CD4-positive, alpha-beta T cell treated with Interferon alpha-2 for 1 hour (primary cell): ENCODE results near the gene TSPAN2.
"Not testable (repeated sequence)": the region's sequence is repeated elsewhere in the genome, so short reads cannot be mapped to it uniquely, and the experiment has no call there.

ENCODE experiments used
- DNase-seq, 2 donors: peaks; one replicate each; pipeline ENCODE4 v3.0.0-alpha.2; 2020 to 2022

TSPAN2 gene

DNA sequence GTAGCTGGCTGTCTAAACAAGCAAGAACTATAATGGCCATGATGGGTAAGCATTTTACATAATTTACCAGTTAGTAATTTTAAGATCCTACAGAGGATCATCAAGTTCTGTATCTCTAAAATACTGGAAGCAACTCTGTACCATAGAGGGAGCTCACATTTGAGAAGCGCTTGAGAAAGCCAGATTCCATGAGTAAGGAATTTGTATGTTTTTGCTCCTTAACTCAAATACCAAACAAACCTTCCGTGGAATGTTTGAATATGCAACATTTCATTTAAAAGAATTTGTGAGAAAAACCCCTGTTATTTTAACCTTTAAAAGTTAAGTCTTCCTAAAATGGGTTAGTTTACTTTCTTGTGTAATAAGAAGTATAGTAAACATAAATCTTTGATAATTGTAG lies 57.7 kb downstream of the TSPAN2 start:
- no peak for DNase-seq

GRCh38 chr1:115029526-115029925 lies 59.8 kb downstream of the TSPAN2 start, which contains the start of gene TSHB:
Gene TSHB, plus strand, starts transcription at chr1:115029826. Its CDS starts 3,537 bp downstream, at chr1:115033363.
- DNase-seq: no peak

GRCh38 chr1:115023593-115023992 lies 65.7 kb downstream of the TSPAN2 start:
- DNase-seq: no peak

GRCh38 chr1:115021145-115021544 lies 68.2 kb downstream of the TSPAN2 start:
- DNase-seq: no peak

GRCh38 chr1:115019549-115019948 lies 69.8 kb downstream of the TSPAN2 start:
- not testable (repeated sequence) for DNase-seq

GRCh38 chr1:115013792-115014191 lies 75.5 kb downstream of the TSPAN2 start:
- no peak for DNase-seq

DNA sequence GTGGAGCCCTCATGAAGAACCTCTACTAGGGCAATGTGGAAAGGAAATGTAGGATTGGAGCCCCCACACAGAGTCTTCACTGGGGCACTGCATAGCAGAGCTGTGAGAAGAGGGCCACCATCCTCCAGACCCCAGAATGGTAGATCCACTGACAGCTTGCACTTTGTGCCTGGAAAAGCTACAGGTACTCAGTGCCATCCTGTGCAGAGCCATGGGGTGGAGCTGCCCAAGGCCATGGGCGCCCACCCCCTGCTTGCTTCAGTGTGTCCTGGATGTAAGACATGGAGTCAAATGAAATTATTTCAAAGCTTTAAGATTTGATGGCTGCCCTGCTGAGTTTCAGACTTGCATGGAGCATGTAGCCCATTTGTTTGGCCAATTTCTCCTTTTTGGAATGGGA lies 76.9 kb downstream of the TSPAN2 start:
- no peak for DNase-seq

DNA sequence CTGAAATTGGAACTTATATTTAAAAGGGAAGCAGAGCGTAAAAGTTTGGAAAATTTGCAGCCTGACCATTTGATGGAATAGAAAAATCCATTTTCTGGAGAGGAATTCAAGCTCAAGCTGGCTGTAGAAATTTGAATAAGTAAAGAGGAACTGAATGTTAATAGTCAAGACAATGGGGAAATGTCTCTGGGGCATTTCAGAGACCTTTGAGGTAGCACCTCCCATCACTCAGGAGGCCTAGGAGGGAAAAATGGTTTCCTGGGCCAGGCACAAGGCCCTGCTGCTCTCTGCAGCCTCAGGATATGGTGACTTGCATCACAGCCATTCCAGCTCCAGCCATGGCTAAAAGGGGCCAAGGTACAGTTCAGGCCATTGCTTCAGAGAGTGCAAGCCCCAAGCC lies 77.3 kb downstream of the TSPAN2 start:
- DNase-seq: no peak

DNA sequence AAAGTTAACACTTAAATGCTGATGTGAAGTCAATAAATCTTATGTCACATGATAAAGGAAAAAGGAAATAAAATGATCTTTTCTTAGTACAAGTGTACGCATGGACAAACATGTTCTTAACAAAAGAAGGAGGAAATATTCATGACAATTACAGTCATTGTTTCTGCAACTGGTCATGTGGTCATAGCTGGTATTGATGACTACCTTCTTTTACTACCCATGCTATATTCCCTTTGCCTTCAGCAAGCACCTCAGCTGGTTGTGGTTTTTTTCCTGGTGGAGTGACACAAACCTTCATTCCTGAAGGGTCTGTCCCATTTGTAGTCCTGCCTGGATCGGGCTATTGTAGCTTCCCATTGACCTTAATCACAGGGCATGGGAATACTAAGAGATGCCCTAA lies 83.1 kb downstream of the TSPAN2 start:
- DNase-seq: no peak
